Measurements from ENCODE around the gene ZNF205. TPM values are rescaled to one million over a fixed set of nuclear protein-coding genes. Genes with fewer than 3 reads are reported as not detected.

The ZNF205 gene
- 10 to 100 TPM; 11.6 to 25.8 (median 20.4) TPM for total RNA-seq

DNA sequence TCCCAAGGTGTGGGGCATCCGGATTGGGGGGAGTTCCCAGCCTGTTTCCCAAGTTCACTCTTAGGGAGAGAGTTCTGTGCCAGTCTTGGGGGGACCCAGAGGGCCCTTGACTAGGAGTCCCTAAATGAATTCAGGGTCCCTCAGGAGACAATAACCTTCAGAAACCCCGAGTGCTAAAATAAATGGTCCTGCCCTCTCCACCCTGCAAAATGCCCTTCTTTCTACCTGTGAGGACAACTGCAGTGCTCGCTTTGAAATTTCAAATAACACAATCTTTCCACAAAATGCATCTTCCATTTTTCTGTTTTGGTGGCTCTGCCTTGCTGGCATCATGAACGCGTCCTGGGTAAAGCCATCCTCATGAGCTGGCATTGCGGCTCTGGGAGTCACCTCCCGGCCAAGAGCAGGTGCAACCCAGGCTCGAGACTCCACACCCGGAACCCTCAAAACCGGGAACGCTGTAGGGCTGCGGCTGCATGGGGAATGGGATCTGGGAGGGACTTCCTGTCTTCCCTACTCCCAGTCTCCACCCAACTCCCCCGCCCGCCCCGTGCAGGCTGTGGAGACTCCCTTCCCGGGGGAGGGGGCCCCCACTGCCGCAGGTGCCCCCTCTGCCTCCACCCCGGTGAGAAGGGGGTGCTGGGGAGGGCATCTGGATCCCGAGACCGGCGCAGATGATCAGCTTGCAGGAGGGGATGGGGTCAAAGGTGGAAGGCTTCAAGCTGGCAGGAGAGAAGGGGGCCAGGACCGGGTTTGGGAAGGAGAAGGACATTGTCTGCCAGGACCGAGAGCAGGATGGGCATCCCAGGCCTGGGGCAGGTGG lies at the start of gene ZNF205:
ZNF205 (plus strand) TSS at position 529 of the 823 bp plus-strand sequence. CDS start 845 bp downstream, outside the sequence.
- peak; percentile 89 for ATAC-seq
- Histone ChIP-seq H3K27me3 (no peaks in the 10 kb centered on the region), H3K4me1 (peaks cover 0 to 43% (median 16%) of the 10 kb centered on the region in 3 donors), H3K36me3 (peaks cover 0 to 32% of the 10 kb centered on the region in 2 donors), H3K27ac (peak within 1 kb of the TSS in 3 of 4 donors; percentile 73 to 84 (median 75)), H3K9me3 (no peaks in the 10 kb centered on the region), H3K4me3 (peak within 1 kb of the TSS; percentile 45 to 82)
- TF ChIP-seq POLR2AphosphoS5 (IDR thresholded peaks at IDR 0.05) (no peak), POLR2A (IDR thresholded peaks at IDR 0.05) (no peak)
- TF ChIP-seq, protein P1, sequence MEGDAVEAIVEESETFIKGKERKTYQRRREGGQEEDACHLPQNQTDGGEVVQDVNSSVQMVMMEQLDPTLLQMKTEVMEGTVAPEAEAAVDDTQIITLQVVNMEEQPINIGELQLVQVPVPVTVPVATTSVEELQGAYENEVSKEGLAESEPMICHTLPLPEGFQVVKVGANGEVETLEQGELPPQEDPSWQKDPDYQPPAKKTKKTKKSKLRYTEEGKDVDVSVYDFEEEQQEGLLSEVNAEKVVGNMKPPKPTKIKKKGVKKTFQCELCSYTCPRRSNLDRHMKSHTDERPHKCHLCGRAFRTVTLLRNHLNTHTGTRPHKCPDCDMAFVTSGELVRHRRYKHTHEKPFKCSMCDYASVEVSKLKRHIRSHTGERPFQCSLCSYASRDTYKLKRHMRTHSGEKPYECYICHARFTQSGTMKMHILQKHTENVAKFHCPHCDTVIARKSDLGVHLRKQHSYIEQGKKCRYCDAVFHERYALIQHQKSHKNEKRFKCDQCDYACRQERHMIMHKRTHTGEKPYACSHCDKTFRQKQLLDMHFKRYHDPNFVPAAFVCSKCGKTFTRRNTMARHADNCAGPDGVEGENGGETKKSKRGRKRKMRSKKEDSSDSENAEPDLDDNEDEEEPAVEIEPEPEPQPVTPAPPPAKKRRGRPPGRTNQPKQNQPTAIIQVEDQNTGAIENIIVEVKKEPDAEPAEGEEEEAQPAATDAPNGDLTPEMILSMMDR (IDR thresholded peaks at IDR 0.05) = peak in 1 of 4 experiments; percentile 12
- 16% methylated on average over 10 of the region's 23 CpGs; no CpG with 5 or more reads in 1 of the 2 donors for WGBS, 2 donors (ENCODE audit: low coverage in 1 of 2)

DNA sequence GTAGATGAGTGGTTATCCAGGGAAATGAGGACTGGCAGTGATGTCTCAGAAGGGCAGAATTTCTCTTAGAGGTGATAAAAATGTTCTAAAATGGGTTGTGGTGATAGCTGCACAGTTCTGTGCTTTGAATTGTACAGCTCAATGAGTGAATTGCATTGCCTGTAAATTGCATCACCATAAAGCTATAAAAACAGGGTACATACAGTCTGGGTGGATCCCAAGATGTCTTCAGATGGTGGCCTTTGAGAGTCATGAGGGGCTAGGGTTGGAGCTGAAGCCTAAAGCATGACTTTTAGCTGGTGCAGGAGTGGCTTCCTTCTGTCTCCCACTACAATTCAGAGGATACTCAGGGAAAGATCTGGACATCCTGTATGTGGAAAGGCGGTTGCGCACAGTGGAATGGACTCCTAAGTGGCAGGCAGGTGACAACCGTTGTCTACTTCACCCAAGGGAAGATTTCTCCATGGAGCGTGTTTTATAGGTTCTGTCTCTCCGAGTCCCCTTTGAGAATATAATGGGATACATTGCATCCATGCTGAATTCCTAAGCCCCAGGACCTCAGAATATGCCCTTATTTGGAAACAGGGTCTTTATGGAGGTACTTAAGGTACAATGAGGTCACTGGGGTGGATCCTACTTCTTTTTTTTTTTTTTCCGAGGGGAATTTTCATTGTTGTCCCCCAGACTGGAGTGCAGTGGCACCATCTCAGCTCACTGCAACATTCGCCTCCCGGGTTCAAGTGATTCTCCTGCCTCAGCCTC lies 48.6 kb upstream of the ZNF205 start:
- peaks cover 11% of the 10 kb centered on the region for H3K27me3 ChIP-seq
- WGBS, 2 donors (ENCODE audit: low coverage in 1 of 2) = 79 to 100% methylated on average over 3 to 8 of the region's 8 CpGs
- H3K36me3 ChIP-seq = no peaks in the 10 kb centered on the region
- peaks cover 0 to 36% (median 6%) of the 10 kb centered on the region in 3 donors for H3K4me1 ChIP-seq
- H3K9me3 ChIP-seq = no peaks in the 10 kb centered on the region
- no peak for TF ChIP-seq POLR2AphosphoS5 (IDR thresholded peaks at IDR 0.05)
- TF ChIP-seq EP300 (IDR thresholded peaks at IDR 0.05) = no peak
- no peak for TF ChIP-seq POLR2A (IDR thresholded peaks at IDR 0.05)
- TF ChIP-seq, protein P1 (IDR thresholded peaks at IDR 0.05) = no peak
- H3K4me3 ChIP-seq = no peak overlapping the region
- no peak for ATAC-seq
- no peak overlapping the region for H3K27ac ChIP-seq

DNA sequence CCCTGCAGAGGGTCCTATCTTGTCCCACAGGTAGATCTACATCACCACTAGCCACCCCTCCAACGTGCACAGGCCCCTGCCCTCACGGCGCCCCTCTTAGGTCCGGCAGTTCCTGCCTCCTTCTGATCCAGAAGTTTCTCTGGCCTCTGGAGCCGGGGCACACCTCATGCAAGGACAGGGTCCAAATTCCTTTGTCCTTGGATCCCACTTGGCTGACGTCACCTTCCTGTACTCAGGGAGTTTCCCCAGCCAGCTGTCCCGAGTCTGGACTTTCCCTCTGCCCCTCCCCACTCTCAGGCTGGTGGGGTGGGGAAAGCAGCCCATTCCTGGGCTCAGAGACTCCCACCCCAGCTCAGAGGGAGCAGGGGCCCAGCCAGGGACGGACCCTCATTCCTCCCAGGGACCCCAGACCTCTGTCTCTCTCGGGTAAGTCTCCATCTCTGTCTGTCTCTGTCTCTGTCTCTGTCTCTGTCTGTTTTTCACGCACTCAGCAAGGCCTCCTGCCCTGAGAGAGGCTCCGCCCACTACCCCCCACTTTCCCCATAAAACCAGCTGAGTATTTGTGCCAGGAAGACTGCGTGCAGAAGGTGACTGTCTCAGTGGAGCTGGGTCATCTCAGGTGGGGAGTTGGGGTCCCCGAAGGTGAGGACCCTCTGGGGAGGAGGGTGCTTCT lies 47.2 kb upstream of the ZNF205 start, which contains the start of gene IL32:
IL32 (plus strand) TSS at position 572 of the 673 bp plus-strand sequence. CDS start 172 bp downstream, outside the sequence.
- WGBS, 2 donors (ENCODE audit: low coverage in 1 of 2) = 16% methylated on average over 7 of the region's 13 CpGs; no CpG with 5 or more reads in 1 of the 2 donors
- H3K36me3 ChIP-seq = no peaks in the 10 kb centered on the region
- H3K27me3 ChIP-seq = peaks cover 7% of the 10 kb centered on the region
- no peak for TF ChIP-seq POLR2A (IDR thresholded peaks at IDR 0.05)
- TF ChIP-seq EP300 (IDR thresholded peaks at IDR 0.05) = no peak
- TF ChIP-seq POLR2AphosphoS5 (IDR thresholded peaks at IDR 0.05) = no peak
- TF ChIP-seq, protein P1 (IDR thresholded peaks at IDR 0.05) = no peak
- peaks cover 0 to 25% (median 0%) of the 10 kb centered on the region in 3 donors for H3K4me1 ChIP-seq
- H3K9me3 ChIP-seq = no peaks in the 10 kb centered on the region
- H3K27ac ChIP-seq = peak within 1 kb of the TSS in 3 of 4 donors; percentile 55 to 64 (median 62)
- H3K4me3 ChIP-seq = peak within 1 kb of the TSS; percentile 5 to 43
- ATAC-seq = peak; percentile 91

DNA sequence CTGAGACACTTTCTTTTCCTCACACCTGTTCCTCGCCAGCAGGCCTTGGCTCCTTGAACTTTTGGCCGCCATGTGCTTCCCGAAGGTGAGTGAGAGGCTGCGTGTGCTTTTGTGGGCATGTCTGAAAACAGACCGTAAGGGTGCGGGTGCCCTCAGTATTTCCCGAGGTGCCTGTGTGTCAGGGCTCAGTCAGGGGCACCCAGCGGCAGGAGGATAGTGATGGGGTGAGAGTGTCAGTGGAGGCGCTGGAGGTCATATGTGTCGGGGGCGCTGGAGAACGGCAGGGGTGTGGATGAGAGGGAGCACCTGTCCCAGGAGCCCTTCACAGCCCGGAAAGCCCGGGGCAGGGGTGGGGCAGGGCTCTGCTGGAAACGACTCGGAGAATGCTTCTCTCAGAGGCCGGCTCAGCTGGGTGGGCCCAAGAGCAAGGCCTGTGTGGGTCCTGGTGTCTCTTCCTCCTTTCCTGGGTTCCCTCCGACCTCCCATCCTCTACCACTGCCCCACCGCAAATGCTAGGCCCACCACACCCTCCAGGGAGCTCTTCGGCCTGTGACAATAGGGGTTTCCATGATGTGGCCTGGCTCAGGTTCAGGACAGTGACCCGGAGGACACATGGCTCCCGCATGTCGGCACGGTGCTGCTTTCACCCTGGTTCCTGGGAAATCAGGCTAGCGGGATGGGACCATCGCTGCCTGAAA lies 46.5 kb upstream of the ZNF205 start:
- no peak for TF ChIP-seq EP300 (IDR thresholded peaks at IDR 0.05)
- TF ChIP-seq, protein P1 (IDR thresholded peaks at IDR 0.05) = no peak
- no peak for TF ChIP-seq POLR2A (IDR thresholded peaks at IDR 0.05)
- peak; percentile 11 for ATAC-seq
- peak overlapping the region in 3 of 4 donors; percentile 55 to 64 (median 62) for H3K27ac ChIP-seq

More for the DNA sequence above, 46.5 kb upstream of the ZNF205 start:
- Histone ChIP-seq H3K9me3 (no peaks in the 10 kb centered on the region), H3K4me1 (peaks cover 0 to 23% (median 0%) of the 10 kb centered on the region in 3 donors), H3K27me3 (peaks cover 7% of the 10 kb centered on the region), H3K4me3 (peak overlapping the region; percentile 5 to 43), H3K36me3 (no peaks in the 10 kb centered on the region)
- 25 to 61% methylated on average over 4 to 6 of the region's 26 CpGs for WGBS, 2 donors (ENCODE audit: low coverage in 1 of 2)
